Stimulated activated CD4-positive, alpha-beta T cell treated with anti-CD3 and anti-CD28 coated beads, Interleukin-1b, Interleukin-23, amount 100 ng/mL, for 1 hour (primary cell): Measurements from ENCODE around the gene SUCLA2.
A peak's percentile ranks its signal among the peaks of the same experiment; 100 is the strongest.
"Not testable (repeated sequence)": the region's sequence is repeated elsewhere in the genome, so short reads cannot be mapped to it uniquely, and the experiment has no call there.

Experiments used
- DNase-seq, 2 donors: peaks; one replicate each; pipeline ENCODE4 v3.0.0-alpha.2; 2020; ENCODE audit warnings: low read depth in 2 of 2

The SUCLA2 gene

GRCh38 chr13:48001114-48001881, at the start of gene SUCLA2:
Gene SUCLA2, minus strand, starts transcription at chr13:48001273. Its CDS starts 4 bp downstream, at chr13:48001269.
- peak; percentile 73 to 89 for DNase-seq

- DNase-seq = no peak
These were observed 49.5 kb upstream of the SUCLA2 start for GRCh38 chr13:48050550-48050949.

- DNase-seq = no peak
These were observed 42.9 kb upstream of the SUCLA2 start for GRCh38 chr13:48043789-48044503.

- DNase-seq = no peak
These were observed 41.8 kb upstream of the SUCLA2 start for GRCh38 chr13:48042894-48043293.

- no peak for DNase-seq
These were observed 39.8 kb upstream of the SUCLA2 start for GRCh38 chr13:48040896-48041295.

- DNase-seq = no peak
These were observed 39.0 kb upstream of the SUCLA2 start for GRCh38 chr13:48040049-48040448.

GRCh38 chr13:48038761-48039160, 37.7 kb upstream of the SUCLA2 start:
- DNase-seq = no peak

- peak; percentile 81 to 88 for DNase-seq
These were observed 36.5 kb upstream of the SUCLA2 start, which contains the start of gene NUDT15 for GRCh38 chr13:48037346-48038173. Gene NUDT15, plus strand, starts transcription at chr13:48037726. Its CDS starts 21 bp downstream, at chr13:48037747.

- DNase-seq = no peak
These were observed 28.8 kb upstream of the SUCLA2 start for GRCh38 chr13:48029859-48030258.

- DNase-seq = no peak
These were observed 27.0 kb upstream of the SUCLA2 start for GRCh38 chr13:48028066-48028465.

GRCh38 chr13:48019796-48020195, 18.7 kb upstream of the SUCLA2 start:
- DNase-seq = no peak

- DNase-seq = no peak
These were observed 17.6 kb upstream of the SUCLA2 start for GRCh38 chr13:48018637-48019036.

GRCh38 chr13:48014359-48014758, 13.3 kb upstream of the SUCLA2 start:
- no peak for DNase-seq

GRCh38 chr13:48012668-48013067, 11.6 kb upstream of the SUCLA2 start:
- DNase-seq = no peak

GRCh38 chr13:48010698-48011097, 9.6 kb upstream of the SUCLA2 start:
- no peak for DNase-seq

GRCh38 chr13:48009284-48009683, 8.2 kb upstream of the SUCLA2 start:
- no peak for DNase-seq

GRCh38 chr13:48006396-48006795, 5.3 kb upstream of the SUCLA2 start:
- DNase-seq = no peak

GRCh38 chr13:48004201-48004600, 3.1 kb upstream of the SUCLA2 start:
- DNase-seq = no peak

GRCh38 chr13:48001999-48002398, 926 bp upstream of the SUCLA2 start:
- DNase-seq = not testable (repeated sequence)

- no peak for DNase-seq
These were observed 437 bp downstream of the SUCLA2 start for GRCh38 chr13:48000559-48001113.

GRCh38 chr13:47999973-48000372, 1.1 kb downstream of the SUCLA2 start:
- DNase-seq = no peak

- no peak for DNase-seq
These were observed 3.7 kb downstream of the SUCLA2 start for GRCh38 chr13:47997384-47997783.
